Lower leg skin (tissue), 3 donors: ENCODE data around the gene CWC15.

Experiments used
- POLR2A ChIP-seq, 2 donors: fragments of 450-650 bp; IDR thresholded peaks; one replicate each; pipeline ENCODE4 v1.6.1; 2016 to 2017; ENCODE audit warnings: antibody characterized with exemption in 2 of 2, mild to moderate bottlenecking in 1 of 2, moderate library complexity in 1 of 2
- TF ChIP-seq, protein P1 (sequence below), 3 donors: fragments of 450-650 bp; IDR thresholded peaks; one replicate each; pipeline ENCODE4 v1.5.1; 2016; ENCODE audit warnings: antibody characterized with exemption in 3 of 3, mild to moderate bottlenecking in 3 of 3, moderate library complexity in 2 of 3

DNA sequence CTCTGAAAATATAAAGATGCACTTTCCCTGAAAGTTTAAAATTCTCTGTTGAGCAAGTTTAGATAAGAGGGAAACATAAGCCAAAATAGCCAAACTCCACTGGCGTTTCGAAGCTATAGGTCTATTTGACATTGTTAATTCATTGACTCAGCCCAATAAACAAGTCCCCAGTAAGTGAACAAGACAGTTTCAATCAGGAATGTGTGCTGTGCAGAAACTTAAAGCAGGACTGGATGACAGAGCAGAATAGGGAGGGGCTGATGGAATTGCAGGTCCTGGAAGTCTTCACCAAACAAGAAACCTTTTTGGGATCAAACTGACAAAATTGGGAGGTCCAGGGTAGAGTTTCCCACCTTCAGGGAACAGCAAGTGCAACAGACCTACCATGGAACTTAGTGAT lies 42.8 kb upstream of the CWC15 start:
- TF ChIP-seq, protein P1, sequence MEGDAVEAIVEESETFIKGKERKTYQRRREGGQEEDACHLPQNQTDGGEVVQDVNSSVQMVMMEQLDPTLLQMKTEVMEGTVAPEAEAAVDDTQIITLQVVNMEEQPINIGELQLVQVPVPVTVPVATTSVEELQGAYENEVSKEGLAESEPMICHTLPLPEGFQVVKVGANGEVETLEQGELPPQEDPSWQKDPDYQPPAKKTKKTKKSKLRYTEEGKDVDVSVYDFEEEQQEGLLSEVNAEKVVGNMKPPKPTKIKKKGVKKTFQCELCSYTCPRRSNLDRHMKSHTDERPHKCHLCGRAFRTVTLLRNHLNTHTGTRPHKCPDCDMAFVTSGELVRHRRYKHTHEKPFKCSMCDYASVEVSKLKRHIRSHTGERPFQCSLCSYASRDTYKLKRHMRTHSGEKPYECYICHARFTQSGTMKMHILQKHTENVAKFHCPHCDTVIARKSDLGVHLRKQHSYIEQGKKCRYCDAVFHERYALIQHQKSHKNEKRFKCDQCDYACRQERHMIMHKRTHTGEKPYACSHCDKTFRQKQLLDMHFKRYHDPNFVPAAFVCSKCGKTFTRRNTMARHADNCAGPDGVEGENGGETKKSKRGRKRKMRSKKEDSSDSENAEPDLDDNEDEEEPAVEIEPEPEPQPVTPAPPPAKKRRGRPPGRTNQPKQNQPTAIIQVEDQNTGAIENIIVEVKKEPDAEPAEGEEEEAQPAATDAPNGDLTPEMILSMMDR (IDR thresholded peaks at IDR 0.05) = no peak
- no peak for TF ChIP-seq POLR2A (IDR thresholded peaks at IDR 0.05)
